G401 (cell line): ENCODE measurements around the gene TMEM141. TPM values are rescaled to one million over a fixed set of nuclear protein-coding genes. Genes with fewer than 3 reads are reported as not detected.
"Not testable (repeated sequence)": the region's sequence is repeated elsewhere in the genome, so short reads cannot be mapped to it uniquely, and the experiment has no call there.

Source experiments
- DNase-seq: peaks from one replicate; pipeline ENCODE4 v3.0.0-alpha.2; 2015; ENCODE audit warnings: low spot score
- in situ Hi-C: cut with HindIII; loops from 2 replicates; pipeline ENCODE4 v1.10.0; 2016; ENCODE audit warnings: low sequenced_read_pairs, mixed read lengths
- total RNA-seq: library from RNA; depleted of rRNA; stranded (reverse); fragments of >200 nt; shearing (Covaris generic); gene quantifications from 2 replicates; pipeline ENCODE4 v1.2.3, GENCODE V29; 2014

TMEM141 gene
- total RNA-seq, 1 experiment from 2014 or later, result 60.8 TPM

DNA sequence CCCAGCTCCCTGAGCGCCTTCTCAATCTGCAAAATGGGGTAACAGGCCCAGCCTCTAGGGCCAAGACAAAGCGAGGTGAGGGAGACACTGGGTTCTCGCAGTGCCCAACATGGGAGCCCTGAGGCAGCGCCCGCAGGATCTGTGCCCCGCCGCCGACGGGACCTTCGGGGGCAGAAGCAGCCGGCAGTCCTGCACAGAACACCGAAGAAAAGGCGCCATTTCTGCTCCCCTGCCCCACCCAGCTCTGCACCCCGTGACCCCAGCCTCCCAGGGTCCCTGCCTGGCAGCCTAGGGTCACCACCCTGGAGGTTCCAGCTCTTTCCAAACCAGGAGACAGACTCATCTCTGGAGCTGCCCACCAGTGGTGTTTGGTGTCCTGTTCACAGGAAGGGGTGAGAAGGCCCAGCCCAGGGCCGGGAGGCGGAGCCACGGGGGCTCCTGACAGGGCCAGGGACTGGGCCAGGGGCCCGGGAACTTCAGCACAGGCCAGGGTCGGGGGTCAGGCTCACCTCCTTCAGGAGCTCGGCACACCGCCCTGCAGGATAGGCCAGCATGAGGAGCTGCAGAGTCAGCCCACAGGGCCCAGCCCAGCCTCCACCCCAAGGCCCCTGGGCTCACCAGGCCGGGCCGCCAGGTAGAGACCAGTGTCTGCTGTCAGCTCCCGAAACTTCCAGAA lies 36.4 kb upstream of the TMEM141 start:
- no peak for DNase-seq
- in situ Hi-C loops, result no loop called here

DNA sequence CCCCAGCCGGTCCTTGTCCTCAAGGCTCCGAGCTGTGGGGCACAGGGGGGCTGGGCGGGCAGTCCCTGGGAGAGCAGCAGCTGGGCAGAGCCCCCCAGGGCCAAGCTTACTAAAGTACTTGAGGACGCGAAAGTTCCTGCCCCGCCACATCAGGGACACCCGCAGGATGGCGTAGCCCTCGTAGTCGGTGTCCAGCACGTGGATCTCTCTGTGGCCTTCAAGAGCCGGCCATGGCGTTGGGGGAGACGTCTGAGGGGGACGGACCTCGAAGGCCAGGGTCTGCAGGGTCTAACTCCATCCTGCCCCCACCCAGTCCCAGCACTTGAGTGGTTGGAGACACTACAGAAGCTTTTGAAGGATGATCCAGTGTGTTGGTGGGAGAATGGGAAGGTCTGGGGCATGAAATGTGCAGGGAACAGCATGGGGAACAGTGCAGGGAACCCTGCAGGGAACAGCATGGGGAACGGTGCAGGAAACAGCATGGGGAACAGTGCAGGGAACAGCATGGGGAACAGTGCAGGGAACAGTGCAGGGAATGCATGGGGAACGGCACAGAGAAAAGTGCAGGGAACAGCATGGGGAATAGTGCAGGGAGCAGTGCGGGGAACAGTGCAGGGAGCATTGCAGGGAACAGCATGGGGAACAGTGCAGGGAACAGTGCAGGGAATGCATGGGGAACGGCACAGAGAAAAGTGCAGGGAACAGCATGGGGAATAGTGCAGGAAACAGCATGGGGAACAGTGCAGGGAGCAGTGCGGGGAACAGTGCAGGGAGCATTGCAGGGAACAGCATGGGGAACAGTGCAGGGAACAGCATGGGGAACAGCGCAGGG lies 35.6 kb upstream of the TMEM141 start:
- DNase-seq, in situ Hi-C loops: not testable (repeated sequence)

DNA sequence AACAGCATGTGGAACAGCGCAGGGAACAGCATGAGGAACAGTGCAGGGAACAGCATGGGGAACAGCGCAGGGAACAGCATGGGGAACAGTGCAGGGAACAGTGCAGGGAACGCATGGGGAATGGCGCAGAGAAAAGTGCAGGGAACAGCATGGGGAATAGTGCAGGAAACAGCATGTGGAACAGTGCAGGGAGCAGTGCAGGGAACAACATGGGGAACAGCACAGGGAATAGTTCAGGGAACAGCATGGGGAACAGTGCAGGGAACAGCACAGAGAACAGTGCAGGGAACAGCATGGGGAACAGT lies 35.1 kb upstream of the TMEM141 start:
- no peak for DNase-seq
- in situ Hi-C loops, result no loop called here

DNA sequence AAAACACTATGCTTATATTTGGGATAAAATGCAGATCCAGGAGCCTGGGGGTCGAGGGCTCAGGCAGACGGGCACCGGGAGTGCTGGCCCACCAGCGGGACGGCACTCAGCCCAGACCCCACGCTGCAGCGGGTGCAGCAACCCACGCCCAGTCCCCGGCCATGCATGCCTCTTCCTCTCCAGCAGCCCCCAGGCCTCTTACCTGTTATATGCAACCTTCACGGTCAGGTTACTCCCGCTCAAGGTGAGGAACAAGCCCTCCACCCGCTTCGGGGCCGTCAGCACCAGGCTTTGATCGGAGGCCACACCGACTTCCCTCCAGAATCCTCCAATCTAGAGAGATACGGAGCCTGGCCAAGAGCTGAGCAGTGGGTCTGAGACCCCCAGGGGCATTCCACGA lies 34.3 kb upstream of the TMEM141 start:
- DNase-seq, result no peak
- in situ Hi-C loops, result no loop called here

DNA sequence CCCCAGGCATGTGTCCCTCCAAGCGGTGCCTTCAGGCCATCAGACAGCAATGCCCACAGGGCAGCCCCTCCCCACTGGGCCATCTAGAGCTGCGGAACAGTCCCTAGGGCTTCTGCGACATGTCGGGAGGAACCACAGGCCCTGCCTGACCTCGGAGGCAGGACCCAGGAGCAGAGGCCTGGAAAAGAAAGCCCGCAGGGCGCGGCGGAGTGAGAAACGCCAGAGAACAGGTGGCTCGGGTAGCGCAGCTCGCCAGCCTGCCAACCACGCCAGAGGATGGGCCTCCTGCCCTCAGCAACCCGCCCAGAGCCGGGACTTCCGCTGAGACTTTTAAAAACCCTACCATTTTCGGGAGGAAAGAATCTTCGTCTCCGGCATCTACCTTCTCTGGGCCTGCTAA lies 33.8 kb upstream of the TMEM141 start:
- in situ Hi-C loops, result no loop called here

DNA sequence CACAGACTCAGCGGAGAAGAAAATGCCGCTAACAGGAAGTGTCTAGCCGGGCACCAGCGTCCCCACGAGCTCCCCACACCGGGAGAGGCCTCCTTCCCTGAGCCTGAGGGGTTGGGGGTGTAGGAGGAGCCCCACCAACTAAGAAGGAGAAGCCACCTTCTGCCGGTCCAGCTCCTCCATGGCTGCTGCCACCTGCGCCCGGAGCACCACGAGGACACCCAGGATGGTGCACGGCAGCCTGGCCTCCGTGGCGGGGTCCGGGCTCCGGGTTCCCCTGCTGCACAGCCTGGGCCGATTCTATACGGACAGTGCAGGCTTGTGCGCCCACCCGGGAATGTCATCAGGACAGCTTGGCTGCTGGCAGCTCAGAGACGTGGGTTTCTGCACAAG lies 33.4 kb upstream of the TMEM141 start:
- no peak for DNase-seq
- in situ Hi-C loops, result no loop called here

More for the DNA sequence above, 33.8 kb upstream of the TMEM141 start:
- peak; percentile 82 for DNase-seq

DNA sequence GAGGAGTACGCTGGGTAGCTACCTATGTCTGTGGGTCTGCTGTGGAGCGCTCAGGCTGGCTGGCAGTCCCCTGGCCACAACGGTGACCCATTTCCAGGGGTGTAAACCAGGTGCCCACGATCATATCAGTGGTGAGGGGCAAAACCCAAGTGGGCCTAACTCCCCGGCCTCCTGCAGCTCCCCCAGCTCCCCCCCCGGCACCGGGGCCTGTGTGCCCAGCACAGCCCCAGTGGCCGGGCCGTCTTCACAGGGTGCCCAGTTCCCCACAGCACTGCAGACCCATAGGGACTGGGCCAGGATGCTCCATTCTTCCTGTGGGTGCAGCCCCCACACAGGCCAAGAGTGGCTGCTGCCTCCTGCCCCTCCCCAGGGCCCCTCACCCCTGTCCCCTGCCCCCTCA lies 32.1 kb upstream of the TMEM141 start:
- in situ Hi-C loops, result no loop called here
- no peak for DNase-seq

DNA sequence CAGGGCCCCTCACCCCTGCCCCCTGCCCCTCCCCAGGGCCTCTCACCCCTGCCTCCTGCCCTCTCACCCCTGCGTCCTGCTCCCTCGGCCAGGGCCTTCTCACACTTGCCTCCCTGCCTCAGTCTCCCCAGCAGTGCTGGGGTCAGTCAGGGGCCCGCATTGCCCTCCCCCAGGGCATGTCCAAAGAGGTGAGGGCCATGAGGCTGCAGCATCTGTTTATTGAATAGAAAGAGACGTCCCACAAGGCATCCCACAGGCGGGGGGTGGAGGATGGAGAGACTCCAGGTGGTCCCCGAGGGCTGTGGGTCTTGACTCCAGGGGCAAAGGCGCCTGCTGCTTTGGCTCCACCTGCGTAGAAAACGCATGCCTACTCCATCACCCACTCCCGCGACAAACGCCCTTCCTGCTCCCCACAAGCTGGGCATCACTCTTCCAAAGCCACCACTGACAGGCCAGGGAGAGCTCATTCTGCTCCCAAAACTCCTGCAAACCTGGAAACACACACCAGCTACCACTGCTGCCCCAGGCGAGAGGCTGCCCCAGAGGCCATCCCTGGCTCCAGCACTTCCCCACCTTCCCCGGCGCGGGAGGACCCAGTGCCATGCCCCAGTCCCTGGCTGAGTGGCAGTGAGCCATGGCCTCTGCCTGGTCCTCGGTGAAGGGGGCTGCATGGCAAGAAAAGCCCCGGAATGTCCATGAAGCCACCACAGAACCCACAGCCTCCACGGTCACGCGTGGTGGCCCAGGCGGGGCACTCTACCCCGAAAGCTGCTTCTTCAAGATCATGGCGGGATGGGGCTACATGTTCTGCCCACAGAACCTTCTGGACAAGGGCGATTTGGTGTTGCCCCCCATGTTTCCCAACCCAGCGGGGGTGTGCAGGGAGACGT lies 31.5 kb upstream of the TMEM141 start:
- no peak for DNase-seq
- in situ Hi-C loops, result no loop called here

DNA sequence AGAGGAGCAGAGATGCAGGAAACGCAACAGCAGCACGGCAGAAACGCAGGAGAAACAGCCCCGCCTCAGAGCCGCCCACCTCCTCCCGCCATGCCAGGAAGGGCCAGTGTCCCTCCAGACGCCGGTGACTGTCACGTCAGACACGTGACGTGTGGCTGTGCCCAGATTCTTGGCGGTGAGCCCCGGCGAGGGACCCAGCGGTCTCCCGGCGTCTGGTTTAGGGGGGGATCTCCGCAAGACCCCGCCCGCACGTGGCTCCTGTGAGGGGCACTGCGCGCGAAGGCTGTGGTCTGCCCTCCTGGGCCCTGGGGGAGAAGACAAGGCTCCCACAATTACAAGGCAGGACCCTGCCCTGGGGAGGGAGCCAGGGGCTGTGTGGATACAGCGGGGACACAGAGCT lies 30.7 kb upstream of the TMEM141 start:
- no peak for DNase-seq
- in situ Hi-C loops, result no loop called here

DNA sequence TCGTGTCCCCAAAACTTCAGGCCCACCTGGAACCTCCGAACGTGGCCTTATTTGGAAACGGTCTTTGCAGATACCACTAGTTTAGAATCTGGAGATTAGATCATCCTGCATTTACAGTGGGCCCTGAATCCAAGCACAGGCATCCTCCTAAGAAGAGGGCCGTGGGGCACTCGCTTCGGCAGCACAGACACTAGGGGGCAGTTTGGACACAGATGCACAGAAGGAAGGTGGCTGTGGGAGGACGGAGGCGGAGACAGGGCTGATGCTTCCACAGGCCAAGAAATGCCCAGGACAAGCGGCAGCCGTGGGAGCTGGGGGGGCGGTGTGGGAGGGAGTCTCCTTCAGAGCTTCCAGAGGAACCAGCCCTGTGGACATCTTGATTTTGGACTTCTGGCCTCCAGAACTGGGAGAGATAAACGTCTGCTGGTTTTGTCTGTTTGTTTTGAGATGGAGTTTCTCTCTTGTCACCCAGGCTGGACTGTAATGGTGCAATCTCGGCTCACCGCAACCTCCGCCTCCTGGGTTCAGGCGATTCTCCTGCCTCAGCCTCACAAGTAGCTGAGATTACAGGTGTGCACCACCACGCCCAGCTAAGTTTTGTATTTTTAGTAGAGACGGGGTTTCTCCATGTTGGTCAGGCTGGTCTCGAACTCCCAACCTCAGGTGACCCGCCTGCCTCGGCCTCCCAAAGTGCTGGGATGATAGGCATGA lies 30.2 kb upstream of the TMEM141 start:
- in situ Hi-C loops, result not testable (repeated sequence)
- DNase-seq, result peak; percentile 91

DNA sequence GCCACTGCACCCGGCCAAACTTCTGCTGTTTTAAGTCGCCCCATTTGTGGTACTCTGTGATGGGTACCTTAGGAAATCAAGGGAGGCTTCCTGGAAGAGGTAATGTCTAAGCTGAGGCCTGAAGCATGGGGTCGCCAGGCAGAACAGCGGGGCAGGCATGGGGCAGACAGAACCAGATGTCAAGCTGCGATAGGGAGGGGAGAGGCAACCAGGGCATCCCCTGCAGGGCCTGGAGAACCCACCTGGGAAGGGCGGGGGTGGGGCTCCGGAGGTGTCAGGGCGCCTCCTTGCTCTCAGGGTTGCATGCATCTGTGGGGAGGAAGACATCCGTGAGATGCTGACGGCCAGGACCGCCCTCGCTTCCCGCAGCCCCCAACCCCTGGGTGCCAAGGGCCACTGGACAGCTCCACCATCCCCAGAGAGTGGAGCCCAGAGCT lies 29.6 kb upstream of the TMEM141 start:
- DNase-seq, result no peak
- in situ Hi-C loops, result no loop called here

DNA sequence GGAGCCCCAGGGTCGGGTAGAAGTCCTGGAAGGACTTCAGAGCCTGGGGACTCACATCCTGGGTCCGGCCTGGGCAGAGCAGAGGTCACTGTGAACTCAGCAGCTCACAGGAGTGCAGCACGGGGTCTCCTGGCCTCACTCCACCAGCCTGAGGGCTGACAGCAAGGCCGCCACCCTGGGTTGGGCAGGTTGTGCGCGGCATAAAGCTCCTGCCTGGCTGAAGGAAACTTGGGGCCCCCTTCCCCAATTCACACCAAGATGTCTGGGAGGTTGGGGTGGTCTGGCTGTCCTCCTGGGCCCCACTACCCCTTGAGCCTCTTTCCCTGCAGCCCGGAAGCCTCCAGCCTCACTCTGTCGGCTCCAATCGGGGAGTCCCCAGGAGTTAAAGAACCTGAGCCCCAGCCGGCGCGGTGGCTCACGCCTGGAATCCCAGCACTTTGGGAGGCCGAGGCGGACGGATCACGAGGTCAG lies 28.9 kb upstream of the TMEM141 start:
- in situ Hi-C loops, result no loop called here
- no peak for DNase-seq

DNA sequence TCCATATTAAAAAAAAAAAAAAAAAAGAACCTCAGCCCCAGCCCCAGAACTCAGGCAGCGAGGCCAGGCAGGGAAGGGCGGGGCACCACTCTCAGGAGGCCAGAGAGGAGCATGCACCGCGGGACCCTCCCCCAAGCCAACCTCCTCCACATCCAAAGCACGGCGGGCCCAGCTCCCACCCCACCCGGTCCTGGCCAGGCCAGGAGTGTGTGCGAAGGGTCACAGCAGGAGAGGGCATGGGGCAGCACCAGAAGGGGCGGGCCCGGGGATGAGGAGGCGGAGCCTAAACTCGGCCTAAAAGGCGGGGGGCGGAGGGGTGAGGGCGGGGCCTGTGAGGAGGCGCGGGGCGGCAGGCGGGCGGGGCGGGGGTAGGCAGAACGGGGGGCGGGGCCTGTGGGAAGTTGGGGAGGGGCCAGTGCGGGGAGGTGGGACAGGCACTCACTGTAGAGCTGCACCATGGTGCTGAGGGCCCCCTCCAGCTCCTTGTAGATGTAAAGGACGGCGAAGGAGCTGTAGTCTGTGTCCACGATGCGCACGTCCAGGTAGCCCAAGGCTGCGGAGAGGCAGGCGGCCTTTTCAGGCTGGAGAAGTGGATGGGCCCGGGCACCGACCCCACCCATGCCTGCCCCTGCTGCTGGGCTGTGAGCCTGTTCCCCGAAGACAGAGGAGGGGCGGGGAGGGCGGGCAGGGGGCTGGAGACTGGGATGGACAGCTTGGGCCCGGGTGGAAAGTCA lies 28.1 kb upstream of the TMEM141 start:
- in situ Hi-C loops, result no loop called here
- DNase-seq, result peak; percentile 30

DNA sequence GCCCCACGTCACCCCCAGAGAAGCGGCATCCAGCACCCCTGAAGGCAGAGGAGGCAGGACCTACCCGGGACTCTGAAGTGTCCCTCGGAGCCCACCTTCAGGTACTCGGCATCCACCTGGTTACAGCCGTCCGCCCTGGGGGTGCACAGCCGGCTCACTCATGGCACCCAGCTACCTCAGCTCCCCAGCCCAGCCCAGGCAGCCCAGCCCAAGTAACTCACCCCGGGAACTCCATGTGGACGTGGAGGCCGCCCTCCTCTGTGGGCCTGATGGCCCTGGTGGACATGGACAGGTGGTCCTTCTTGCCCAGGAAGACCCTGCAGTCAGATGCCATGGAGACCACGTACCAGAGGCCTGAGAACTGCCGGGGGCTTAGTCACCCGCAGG lies 27.5 kb upstream of the TMEM141 start:
- DNase-seq, result no peak
- in situ Hi-C loops, result no loop called here

DNA sequence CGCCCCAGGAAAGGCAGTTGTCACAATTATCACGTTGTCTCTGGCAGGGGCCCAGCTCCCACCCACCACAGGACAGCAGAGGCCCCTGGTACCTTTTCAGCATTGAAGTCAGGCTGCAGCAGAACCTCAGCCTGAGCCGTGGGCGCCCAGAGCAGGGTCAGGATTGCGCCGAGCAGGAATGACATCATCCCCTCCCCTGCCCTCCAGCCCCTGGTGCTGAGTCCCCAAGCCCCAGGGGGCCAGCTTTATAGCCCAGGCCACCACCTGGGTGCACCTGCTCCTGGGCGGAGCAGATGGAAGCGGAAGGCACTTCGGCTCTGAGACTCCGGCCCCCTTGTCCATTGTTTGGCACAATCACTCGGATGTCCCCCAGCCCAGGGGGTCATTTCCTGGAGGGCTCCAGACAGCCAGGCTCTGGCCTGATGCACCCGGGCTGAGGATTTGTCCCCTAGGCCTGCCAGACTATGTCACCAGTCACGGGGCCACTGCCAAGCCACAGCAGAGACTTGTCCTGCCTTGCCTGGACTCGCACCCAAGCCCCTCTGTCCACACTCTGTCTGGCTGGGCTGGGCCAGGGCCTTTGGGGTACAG lies 26.7 kb upstream of the TMEM141 start, which contains the start of gene LCN15:
Gene LCN15, minus strand, starts transcription at position 218 of the 591 bp plus-strand sequence. Its CDS starts 30 bp downstream, at position 188.
- in situ Hi-C loops, result no loop called here
- no peak for DNase-seq

DNA sequence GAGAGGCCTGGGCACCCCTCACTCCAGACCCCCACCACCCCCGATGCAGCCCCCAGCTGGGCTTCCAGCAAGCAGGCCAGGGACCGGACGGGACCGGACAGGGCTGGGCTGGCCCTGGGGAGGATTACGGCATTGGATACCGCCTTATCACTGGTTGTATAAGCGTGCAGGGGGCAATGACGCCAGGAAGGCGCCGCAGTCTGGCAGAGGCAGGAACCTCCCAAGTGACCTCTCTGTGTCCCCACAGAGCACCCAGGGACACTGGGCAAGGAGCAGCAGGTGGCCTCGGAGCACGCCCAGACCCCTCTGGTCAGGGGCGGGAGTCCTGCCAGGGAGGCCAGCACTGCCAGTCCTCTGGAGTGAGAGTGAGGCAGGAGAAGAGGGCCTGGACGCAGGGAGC lies 26.1 kb upstream of the TMEM141 start:
- in situ Hi-C loops, result no loop called here
- DNase-seq, result no peak

DNA sequence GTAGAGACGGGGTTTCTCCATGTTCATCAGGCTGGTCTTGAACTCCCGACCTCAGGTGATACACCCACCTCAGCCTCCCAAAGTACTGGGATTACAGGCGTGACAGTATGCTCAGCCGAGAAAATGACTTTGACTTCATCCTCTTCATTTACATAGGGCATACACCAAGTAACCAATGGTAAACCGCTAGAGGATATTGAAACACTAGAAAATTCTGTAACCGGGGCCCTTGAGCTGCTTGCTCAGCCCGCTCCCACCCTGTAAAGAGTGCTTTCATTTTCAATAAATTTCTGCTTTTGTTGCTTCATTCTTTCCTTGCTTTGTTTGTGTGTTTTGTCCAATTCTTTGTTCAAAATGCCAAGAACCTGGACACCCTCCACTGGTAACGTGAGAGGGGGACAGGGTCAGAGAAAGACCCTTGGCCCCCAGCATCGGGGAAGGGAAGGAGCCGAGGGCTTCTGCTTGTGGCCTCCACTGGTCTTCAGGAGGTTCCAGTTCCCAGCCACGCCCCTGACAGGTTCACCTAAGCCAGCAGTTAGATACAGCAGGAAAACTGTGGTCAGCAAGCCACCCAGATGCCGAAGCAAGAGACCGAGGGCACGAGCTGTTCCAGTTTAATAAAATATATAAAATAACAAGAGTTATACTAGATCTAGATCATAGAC lies 25.3 kb upstream of the TMEM141 start:
- in situ Hi-C loops, DNase-seq: not testable (repeated sequence)
